Upper lobe of left lung (tissue), 6 donors: ENCODE data around the gene CYP2B6. TPM values are rescaled to one million over a fixed set of nuclear protein-coding genes. Genes with fewer than 3 reads are reported as not detected.
"Not testable (repeated sequence)": the region's sequence is repeated elsewhere in the genome, so short reads cannot be mapped to it uniquely, and the experiment has no call there.

Experiments
- ATAC-seq, 2 donors: fragments of 200-7000 bp; cut with Tn5 transposase; one replicate each; pipeline ENCODE4 v1.9.1; 2022; ENCODE audit warnings: mild to moderate bottlenecking in 2 of 2, moderate library complexity in 2 of 2; ENCODE audit not compliant: low FRiP score in 2 of 2
- DNase-seq, 2 donors: peaks; one replicate each; pipeline ENCODE4 v3.0.0-alpha.2; 2019 to 2020
- H3K27ac ChIP-seq, 4 donors: fragments of 200-600 bp; sonication (generic); one replicate each; pipeline ENCODE4 v1.5.1; 2016 to 2019
- H3K27me3 ChIP-seq, 4 donors: fragments of 200-600 bp; sonication (generic); one replicate each; pipeline ENCODE4 v1.5.1; 2017 to 2019
- H3K36me3 ChIP-seq, 4 donors: fragments of 200-600 bp; sonication (generic); one replicate each; pipeline ENCODE4 v1.5.1; 2016 to 2019
- H3K4me1 ChIP-seq, 4 donors: fragments of 200-600 bp; sonication (generic); one replicate each; pipeline ENCODE4 v1.5.1; 2018 to 2019
- H3K4me3 ChIP-seq, 4 donors: fragments of 200-600 bp; sonication (generic); one replicate each; pipeline ENCODE4 v1.5.1; 2017 to 2019; ENCODE audit warnings: mild to moderate bottlenecking in 2 of 4, moderate library complexity in 1 of 4
- H3K9me3 ChIP-seq, 4 donors: fragments of 200-600 bp; sonication (generic); one replicate each; pipeline ENCODE4 v1.5.1; 2018 to 2019
- EP300 ChIP-seq, 4 donors: sonication (generic); formaldehyde crosslinking; IDR thresholded peaks; one replicate each; pipeline ENCODE4 v1.5.1; 2017; ENCODE audit warnings: antibody characterized with exemption in 4 of 4, control low read depth in 2 of 4
- POLR2A ChIP-seq, 4 donors: fragments of 450-650 bp; IDR thresholded peaks; one replicate each; pipeline ENCODE4 v1.5.1; 2016 to 2017; ENCODE audit warnings: antibody characterized with exemption in 4 of 4, mild to moderate bottlenecking in 2 of 4
- POLR2AphosphoS5 ChIP-seq, 2 donors: sonication (generic); formaldehyde crosslinking; IDR thresholded peaks; one replicate each; pipeline ENCODE4 v1.5.1; 2017; ENCODE audit warnings: antibody characterized with exemption in 2 of 2
- WGBS, 2 donors: methylation state at CpG; one replicate each; pipeline ENCODE4 v1.1.5; 2017 to 2018; 5-methylcytosine and 5-hydroxymethylcytosine counted together
- total RNA-seq, 6 donors: library from RNA; depleted of rRNA in 4 of 6; stranded (reverse); fragments of >200 nt in 4 of 6; gene quantifications; one replicate each; pipeline versions ENCODE4 v1.1.0 to v1.2.1, GENCODE V29; 2016 to 2021
- TF ChIP-seq, protein P1 (sequence below), 6 experiments: fragments of 450-650 bp in 4 of 6; fragments of 200-600 bp in 2 of 6; sonication (generic) in 2 of 6; IDR thresholded peaks; one replicate each; pipeline ENCODE4 v1.5.1; 2016 to 2019; ENCODE audit warnings: antibody characterized with exemption in 6 of 6
- donor health status: DM: no; HTN: no; CAD: no; lungs with moderate emphysema.
- donor health status: DM: no; HTN: yes; CAD: no; lungs with severe emphysema.

CYP2B6 gene
- total RNA-seq, 6 donors from 2014 or later, result 0.34 to 1.8 TPM; not detected in 4

DNA sequence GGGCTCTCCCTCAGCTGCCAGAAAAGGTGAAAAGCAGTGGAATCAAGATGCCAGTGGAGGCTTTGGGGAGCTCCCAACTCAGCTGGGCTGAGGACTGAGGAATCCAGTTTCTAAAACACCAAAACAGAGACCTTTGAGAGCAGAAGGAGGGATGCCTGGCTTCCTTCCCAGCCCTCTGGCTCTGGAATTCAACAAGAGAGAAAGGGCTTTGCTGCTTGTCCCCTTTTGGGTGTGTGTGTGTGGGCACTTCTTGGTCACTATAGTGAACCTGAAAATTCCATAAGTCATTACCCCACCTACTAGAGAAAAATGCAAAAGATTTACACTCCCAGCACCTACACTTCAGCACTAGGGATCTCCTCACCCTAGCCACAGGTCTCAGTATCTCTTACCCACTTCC, 30.3 kb upstream of the CYP2B6 start:
- H3K4me3 ChIP-seq, result no peak overlapping the region
- ATAC-seq, result no peak

DNA sequence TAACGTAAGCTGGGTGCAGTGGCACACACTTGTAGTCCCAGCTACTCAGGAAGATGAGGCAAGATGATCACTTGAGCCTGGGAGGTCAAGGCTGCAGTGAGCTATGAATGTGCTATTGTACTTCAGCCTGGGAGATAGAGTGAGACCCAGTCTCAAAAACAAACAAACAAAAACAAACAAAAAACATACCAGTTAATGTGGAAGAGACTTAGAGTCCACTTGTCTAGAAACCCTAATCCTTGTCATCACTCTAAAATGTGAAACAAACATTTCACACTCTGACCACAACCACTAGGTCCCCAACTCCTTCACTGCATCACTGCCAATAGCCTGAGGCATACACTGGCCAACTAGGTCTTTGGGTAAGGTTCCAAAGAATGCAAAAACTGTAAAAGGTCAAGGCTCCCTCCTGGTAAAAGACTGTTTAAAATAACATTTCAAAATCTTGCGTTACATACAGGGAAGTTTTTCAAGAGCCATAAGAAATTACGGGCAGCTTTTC, 28.6 kb upstream of the CYP2B6 start:
- H3K27me3 ChIP-seq, result no peaks in the 10 kb centered on the region
- TF ChIP-seq POLR2A (IDR thresholded peaks at IDR 0.05) (no peak), EP300 (IDR thresholded peaks at IDR 0.05) (no peak)
- TF ChIP-seq, protein P1, sequence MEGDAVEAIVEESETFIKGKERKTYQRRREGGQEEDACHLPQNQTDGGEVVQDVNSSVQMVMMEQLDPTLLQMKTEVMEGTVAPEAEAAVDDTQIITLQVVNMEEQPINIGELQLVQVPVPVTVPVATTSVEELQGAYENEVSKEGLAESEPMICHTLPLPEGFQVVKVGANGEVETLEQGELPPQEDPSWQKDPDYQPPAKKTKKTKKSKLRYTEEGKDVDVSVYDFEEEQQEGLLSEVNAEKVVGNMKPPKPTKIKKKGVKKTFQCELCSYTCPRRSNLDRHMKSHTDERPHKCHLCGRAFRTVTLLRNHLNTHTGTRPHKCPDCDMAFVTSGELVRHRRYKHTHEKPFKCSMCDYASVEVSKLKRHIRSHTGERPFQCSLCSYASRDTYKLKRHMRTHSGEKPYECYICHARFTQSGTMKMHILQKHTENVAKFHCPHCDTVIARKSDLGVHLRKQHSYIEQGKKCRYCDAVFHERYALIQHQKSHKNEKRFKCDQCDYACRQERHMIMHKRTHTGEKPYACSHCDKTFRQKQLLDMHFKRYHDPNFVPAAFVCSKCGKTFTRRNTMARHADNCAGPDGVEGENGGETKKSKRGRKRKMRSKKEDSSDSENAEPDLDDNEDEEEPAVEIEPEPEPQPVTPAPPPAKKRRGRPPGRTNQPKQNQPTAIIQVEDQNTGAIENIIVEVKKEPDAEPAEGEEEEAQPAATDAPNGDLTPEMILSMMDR (IDR thresholded peaks at IDR 0.05), result no peak
- ATAC-seq (no peak), DNase-seq (no peak)
- no peaks in the 10 kb centered on the region for H3K9me3 ChIP-seq
- H3K36me3 ChIP-seq, result no peaks in the 10 kb centered on the region
- H3K4me1 ChIP-seq, result peaks cover 0 to 6% (median 0%) of the 10 kb centered on the region in 4 donors
- no peak overlapping the region for H3K4me3 ChIP-seq
- no peak overlapping the region for H3K27ac ChIP-seq
- WGBS, 2 donors, result 62 to 64% methylated on average over 3 of the region's 3 CpGs

More for the DNA sequence above, 30.3 kb upstream of the CYP2B6 start:
- Histone ChIP-seq H3K9me3 (peaks cover under 1 to 9% (median 3%) of the 10 kb centered on the region in 4 donors), H3K4me1 (peaks cover 0 to 6% (median 0%) of the 10 kb centered on the region in 4 donors), H3K36me3 (no peaks in the 10 kb centered on the region), H3K27ac (no peak overlapping the region), H3K27me3 (no peaks in the 10 kb centered on the region)
- no peak for DNase-seq
- no peak for TF ChIP-seq EP300 (IDR thresholded peaks at IDR 0.05)
- TF ChIP-seq, protein P1 (IDR thresholded peaks at IDR 0.05), result no peak
- no peak for TF ChIP-seq POLR2AphosphoS5 (IDR thresholded peaks at IDR 0.05)
- no peak for TF ChIP-seq POLR2A (IDR thresholded peaks at IDR 0.05)

DNA sequence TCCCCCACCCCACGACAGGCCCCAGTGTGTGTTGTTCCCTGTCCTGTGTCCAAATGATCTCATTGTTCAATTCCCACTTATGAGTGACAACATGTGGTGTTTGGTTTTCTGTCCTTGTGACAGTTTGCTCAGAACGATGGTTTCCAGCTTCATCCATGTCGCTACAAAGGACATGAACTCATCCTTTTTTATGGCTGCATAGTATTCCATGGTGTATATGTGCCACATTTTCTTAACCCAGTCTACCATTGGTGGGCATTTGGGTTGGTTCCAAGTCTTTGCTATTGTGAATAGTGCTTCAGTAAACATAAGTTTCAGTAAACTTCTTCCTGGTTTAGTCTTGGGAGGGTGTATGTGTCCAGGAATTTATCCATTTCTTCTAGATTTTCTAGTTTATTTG, 26.7 kb upstream of the CYP2B6 start:
- H3K4me1 ChIP-seq, H3K36me3 ChIP-seq, ATAC-seq, H3K9me3 ChIP-seq, H3K27ac ChIP-seq, H3K27me3 ChIP-seq, DNase-seq, H3K4me3 ChIP-seq: not testable (repeated sequence)
- 88 to 91% methylated on average over 3 of the region's 3 CpGs for WGBS, 2 donors

DNA sequence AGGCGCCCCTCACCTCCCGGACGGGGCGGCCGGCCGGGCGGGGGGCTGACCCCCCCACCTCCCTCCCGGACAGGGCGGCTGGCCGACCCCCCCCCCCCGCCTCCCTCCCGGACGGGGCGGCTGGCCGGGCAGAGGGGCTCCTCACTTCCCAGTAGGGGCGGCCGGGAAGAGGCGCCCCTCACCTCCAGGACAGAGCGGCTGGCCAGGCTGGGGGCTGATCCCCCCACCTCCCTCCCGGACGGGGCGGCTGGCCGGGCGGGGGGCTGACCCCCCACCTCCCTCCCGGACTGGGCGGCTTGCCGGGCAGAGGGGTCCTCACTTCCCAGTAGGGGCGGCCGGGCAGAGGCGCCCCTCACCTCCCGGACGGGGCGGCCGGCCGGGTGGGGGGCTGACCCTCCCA, 25.7 kb upstream of the CYP2B6 start:
- not testable (repeated sequence) for H3K9me3 ChIP-seq, H3K27me3 ChIP-seq, DNase-seq, H3K4me3 ChIP-seq, H3K4me1 ChIP-seq, H3K36me3 ChIP-seq, H3K27ac ChIP-seq, ATAC-seq
- 100% methylated on average over 2 of the region's 35 CpGs; no CpG with 5 or more reads in 1 of the 2 donors for WGBS, 2 donors

DNA sequence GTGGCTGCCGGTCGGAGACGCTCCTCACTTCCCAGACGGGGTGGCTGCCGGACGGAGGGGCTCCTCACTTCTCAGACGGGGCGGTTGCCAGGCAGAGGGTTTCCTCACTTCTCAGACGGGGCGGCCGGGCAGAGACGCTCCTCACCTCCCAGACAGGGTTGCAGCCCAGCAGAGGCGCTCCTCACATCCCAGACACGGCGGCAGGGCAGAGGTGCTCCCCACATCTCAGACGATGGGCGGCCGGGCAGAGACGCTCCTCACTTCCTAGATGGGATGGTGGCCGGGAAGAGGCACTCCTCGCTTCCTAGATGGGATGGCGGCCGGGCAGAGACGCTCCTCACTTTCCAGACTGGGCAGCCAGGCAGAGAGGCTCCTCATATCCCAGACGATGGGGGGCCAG, 24.5 kb upstream of the CYP2B6 start:
- not testable (repeated sequence) for H3K4me3 ChIP-seq, H3K4me1 ChIP-seq, ATAC-seq, H3K36me3 ChIP-seq, H3K27me3 ChIP-seq, H3K27ac ChIP-seq, H3K9me3 ChIP-seq
- 94% methylated on average over 9 of the region's 25 CpGs; no CpG with 5 or more reads in 1 of the 2 donors for WGBS, 2 donors
- peak in 1 of 2 donors; percentile 40 for DNase-seq

DNA sequence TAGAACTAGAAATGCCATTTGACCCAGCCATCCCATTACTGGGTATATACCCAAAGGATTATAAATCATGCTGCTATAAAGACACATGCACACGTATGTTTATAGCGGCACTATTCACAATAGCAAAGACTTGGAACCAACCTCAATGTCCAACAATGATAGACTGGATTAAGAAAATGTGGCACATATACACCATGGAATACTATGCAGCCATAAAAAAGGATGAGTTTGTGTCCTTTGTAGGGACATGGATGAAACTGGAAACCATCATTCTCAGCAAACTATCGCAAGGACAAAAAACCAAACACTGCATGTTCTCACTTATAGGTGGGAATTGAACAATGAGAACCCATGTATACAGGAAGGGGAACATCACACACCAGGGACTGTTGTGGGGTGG, 23.0 kb upstream of the CYP2B6 start:
- 96 to 100% methylated on average over 3 of the region's 3 CpGs for WGBS, 2 donors
- not testable (repeated sequence) for H3K9me3 ChIP-seq, H3K27me3 ChIP-seq, H3K36me3 ChIP-seq, H3K4me3 ChIP-seq, H3K4me1 ChIP-seq, DNase-seq, H3K27ac ChIP-seq, ATAC-seq

DNA sequence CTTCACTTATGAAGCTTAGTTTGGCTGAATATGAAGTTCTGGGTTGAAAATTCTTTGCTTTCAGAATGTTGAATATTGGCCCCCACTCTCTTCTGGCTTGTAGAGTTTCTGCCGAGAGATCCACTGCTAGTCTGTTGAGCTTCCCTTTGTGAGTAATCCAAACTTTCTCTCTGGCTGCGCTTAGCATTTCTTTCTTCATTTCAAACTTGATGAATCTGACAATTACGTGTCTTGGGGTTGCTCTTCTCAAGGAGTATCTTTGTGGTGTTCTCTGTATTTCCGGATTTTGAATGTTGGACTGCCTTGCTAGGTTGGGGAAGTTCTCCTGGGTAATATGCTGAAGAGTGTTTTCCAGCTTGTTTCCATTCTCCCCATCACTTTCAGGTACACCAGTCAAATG, 21.4 kb upstream of the CYP2B6 start:
- not testable (repeated sequence) for ATAC-seq, H3K9me3 ChIP-seq, H3K27ac ChIP-seq, H3K4me3 ChIP-seq, H3K36me3 ChIP-seq, H3K27me3 ChIP-seq, H3K4me1 ChIP-seq, DNase-seq
- 83 to 87% methylated on average over 4 of the region's 4 CpGs for WGBS, 2 donors

DNA sequence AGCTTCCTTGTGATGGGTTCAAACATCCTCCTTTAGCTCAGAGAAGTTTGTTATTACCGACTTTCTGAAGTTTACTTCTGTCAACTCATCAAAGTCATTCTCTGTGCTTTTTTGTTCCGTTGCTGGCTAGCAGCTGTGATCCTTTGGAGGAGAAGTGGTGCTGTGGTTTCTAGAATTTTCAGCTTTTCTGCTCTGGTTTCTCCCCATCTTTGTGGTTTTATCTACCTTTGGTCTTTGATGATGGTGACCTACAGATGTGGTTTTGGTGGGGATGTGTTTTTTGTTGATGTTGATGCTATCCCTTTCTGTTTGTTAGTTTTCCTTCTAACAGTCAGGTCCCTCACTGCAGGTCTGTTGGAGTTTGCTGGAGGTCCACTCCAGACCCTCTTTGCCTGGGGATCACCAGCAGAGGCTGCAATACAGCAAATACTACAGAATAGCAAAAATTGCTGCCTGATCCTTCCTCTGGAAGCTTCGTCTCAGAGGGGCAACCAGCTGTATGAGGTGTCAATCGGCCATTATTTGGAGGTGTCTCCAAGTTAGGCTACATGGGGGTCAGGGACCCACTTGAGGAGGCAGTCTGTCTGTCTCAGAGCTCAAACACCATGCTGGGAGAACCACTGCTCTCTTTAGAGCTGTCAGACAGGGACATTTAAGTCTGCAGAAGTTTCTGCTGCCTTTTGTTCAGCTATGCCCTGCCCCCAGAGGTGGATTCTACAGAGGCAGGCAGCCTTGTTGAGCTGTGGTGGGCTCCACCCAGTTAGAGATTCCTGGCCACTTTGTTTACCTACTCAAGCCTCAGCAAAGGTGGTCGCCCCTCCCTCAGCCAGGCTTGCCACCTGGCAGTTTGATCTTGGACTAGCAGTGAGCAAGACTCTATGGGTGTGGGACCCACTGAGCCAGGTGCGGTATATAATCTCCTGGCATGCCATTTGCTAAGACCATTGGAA, 20.4 kb upstream of the CYP2B6 start:
- H3K27ac ChIP-seq, DNase-seq, H3K27me3 ChIP-seq, H3K36me3 ChIP-seq, ATAC-seq, H3K4me3 ChIP-seq, H3K4me1 ChIP-seq, H3K9me3 ChIP-seq: not testable (repeated sequence)
- 61 to 76% methylated on average over 5 to 6 of the region's 6 CpGs for WGBS, 2 donors
